ENCODE results near the gene YEATS2. TPM values are rescaled to one million over a fixed set of nuclear protein-coding genes. Genes with fewer than 3 reads are reported as not detected.

YEATS2 gene
- total RNA-seq (2014; rRNA removed; shearing (Covaris generic)) (50.7 and 68.2 TPM in 2 replicates), total RNA-seq (2022) (72.2 and 77.2 TPM in 2 replicates), Bru-seq, nascent RNA (percentile 91 among the genes with signal in this experiment), BruChase-seq, experiment 1, labeled RNA remaining after a 6-hour chase (percentile 87 among the genes with signal in this experiment), BruChase-seq, experiment 2, labeled RNA remaining after a 2-hour chase (percentile 85 among the genes with signal in this experiment)
- long read RNA-seq, full-length matches to known transcripts, result 5 of 44 reads
- long read RNA-seq, partial matches to known transcripts, result 20 of 44 reads
- long read RNA-seq, other reads (novel, unspliced or antisense), result 19 of 44 reads

- BruUV-seq (replicated peaks), result no TSS peak
- peaks cover 20% of the 10 kb centered on the region for H4K20me1 ChIP-seq (ENCODE audit: insufficient read depth, low read length)
- intact Hi-C loops (cut with micrococcal nuclease; ENCODE audit: unreplicated experiment), result loop anchor here (1.0 to 2.0 kb wide), 2 partner anchors 105 to 142 kb away; partner anchors contain the start of gene KLHL6
- ChIA-PET POLR2A (interaction anchor here (0.5 to 3.3 kb wide), 18 partner anchors 8 to 133 kb away, joined by 3 to 14 read pairs (median 4); partner anchors contain the start of gene KLHL24), CTCF (ENCODE audit: unreplicated experiment) (interaction anchor here (0.5 to 0.8 kb wide), 5 partner anchors 62 to 1503 kb away, joined by 3 to 4 read pairs (median 3); no protein-coding TSS in a partner anchor)
- H3K4me1 ChIP-seq (ENCODE audit: insufficient read depth, low read length, poor library complexity, severe bottlenecking), result peaks cover 17% of the 10 kb centered on the region
- no peaks in the 10 kb centered on the region for H3K9me3 ChIP-seq (ENCODE audit: low read length)
- no peak for TF ChIP-seq CTCF (conservative IDR thresholded peaks at IDR 0.05; ENCODE audit: low read length)
- no peak for TF ChIP-seq EZH2phosphoT487 (IDR thresholded peaks at IDR 0.05; ENCODE audit: borderline replicate concordance, low read depth, low read length)
- H3K27ac ChIP-seq (ENCODE audit: low read depth, low read length, poor library complexity, severe bottlenecking), result peak within 1 kb of the TSS; percentile 83
- peak within 1 kb of the TSS; percentile 88 for H3K4me2 ChIP-seq (ENCODE audit: low read length)
- H3K79me2 ChIP-seq (ENCODE audit: insufficient read depth, low read depth, low read length), result peaks cover 55% of the 10 kb centered on the region
- H3K4me3 ChIP-seq (ENCODE audit: low read depth, low read length, poor library complexity, severe bottlenecking), result peak within 1 kb of the TSS; percentile 96
- DNase-seq (ENCODE audit: low spot score), result peak; percentile 86
- H2AFZ ChIP-seq (ENCODE audit: low read length), result peak within 1 kb of the TSS; percentile 93
- H3K9me2 ChIP-seq (ENCODE audit: insufficient read depth, low read length), result no peaks in the 10 kb centered on the region
- H3K36me3 ChIP-seq (ENCODE audit: insufficient read depth, low read length), result peaks cover 18% of the 10 kb centered on the region
Observed at GRCh38 chr3:183697610-183698317, at the start of gene YEATS2. TSS of gene YEATS2 (plus strand) at chr3:183697797. CDS start at chr3:183715163, 17,366 bp downstream.

- Histone ChIP-seq H3K9me3 (ENCODE audit: low read length) (peaks cover 49% of the 10 kb centered on the region), H3K4me2 (ENCODE audit: low read length) (no peak overlapping the region), H4K20me1 (ENCODE audit: insufficient read depth, low read length) (no peaks in the 10 kb centered on the region), H3K79me2 (ENCODE audit: insufficient read depth, low read depth, low read length) (peaks cover 24% of the 10 kb centered on the region; the same call in 1 of the 2 replicates), H3K27ac (ENCODE audit: low read depth, low read length, poor library complexity, severe bottlenecking) (no peak overlapping the region), H3K4me1 (ENCODE audit: insufficient read depth, low read length, poor library complexity, severe bottlenecking) (no peaks in the 10 kb centered on the region), H3K36me3 (ENCODE audit: insufficient read depth, low read length) (peaks cover 84% of the 10 kb centered on the region), H3K9me2 (ENCODE audit: insufficient read depth, low read length) (no peaks in the 10 kb centered on the region), H2AFZ (ENCODE audit: low read length) (no peak overlapping the region), H3K4me3 (ENCODE audit: low read depth, low read length, poor library complexity, severe bottlenecking) (no peak overlapping the region)
- intact Hi-C loops (cut with micrococcal nuclease; ENCODE audit: unreplicated experiment), result no loop called here
- TSS peak; percentile 46 for BruUV-seq (replicated peaks)
- ChIA-PET CTCF (ENCODE audit: unreplicated experiment) (no interaction called here), POLR2A (interaction anchor here (0.7 to 2.7 kb wide), 3 partner anchors 9 to 80 kb away, joined by 3 to 13 read pairs (median 4); no protein-coding TSS in a partner anchor)
- no peak for DNase-seq (ENCODE audit: low spot score)
- TF ChIP-seq CTCF (conservative IDR thresholded peaks at IDR 0.05; ENCODE audit: low read length) (no peak), EZH2phosphoT487 (IDR thresholded peaks at IDR 0.05; ENCODE audit: borderline replicate concordance, low read depth, low read length) (no peak)
Observed at GRCh38 chr3:183650554-183650953, 47.0 kb upstream of the YEATS2 start.

All from OCI-LY7 (cell line).